IPS DF 6.9 (cell line): ENCODE data around the gene CLCA1.

Experiments
- DNase-seq: peaks from one replicate; pipeline ENCODE4 v3.0.0-alpha.2; 2013; ENCODE audit warnings: low read depth, low spot score
- H3K27ac ChIP-seq: one replicate; pipeline ENCODE4 v1.5.1; 2013; ENCODE audit warnings: low read length, control low read depth
- H3K27me3 ChIP-seq: 2 replicates; pipeline ENCODE4 v1.6.1; 2013; ENCODE audit warnings: mild to moderate bottlenecking, low read length; ENCODE audit not compliant: control insufficient read depth, insufficient read depth
- H3K36me3 ChIP-seq: 2 replicates; pipeline ENCODE4 v1.6.1; 2013; ENCODE audit warnings: low read length; ENCODE audit not compliant: control insufficient read depth, insufficient read depth
- H3K4me1 ChIP-seq: 2 replicates; pipeline ENCODE4 v1.6.1; 2013; ENCODE audit warnings: low read length; ENCODE audit not compliant: control insufficient read depth, insufficient read depth
- H3K4me3 ChIP-seq: 2 replicates; pipeline ENCODE4 v1.5.1; 2013; ENCODE audit warnings: mild to moderate bottlenecking, low read length
- H3K9me3 ChIP-seq: 2 replicates; pipeline ENCODE4 v1.6.1; 2013; ENCODE audit warnings: low read length, inconsistent platforms; ENCODE audit not compliant: control insufficient read depth, insufficient read depth
- WGBS: extraction: QIAGEN DNeasy Blood & Tissue Kit; methylation state at CpG from one replicate; pipeline ENCODE4 v1.1.7; 2013; ENCODE audit warnings: mixed read lengths, missing lambda C conversion rate; ENCODE audit not compliant: insufficient read length, insufficient coverage; 5-methylcytosine and 5-hydroxymethylcytosine counted together

The CLCA1 gene

GRCh38 chr1:86521522-86521891, 52.8 kb downstream of the CLCA1 start:
- WGBS: no CpG with 5 or more reads among the region's 2 CpGs
- Histone ChIP-seq H3K27me3 (no peaks in the 10 kb centered on the region), H3K27ac (no peak overlapping the region), H3K4me3 (no peak overlapping the region), H3K9me3 (peaks cover 2% of the 10 kb centered on the region; the same call in 1 of the 2 replicates), H3K36me3 (no peaks in the 10 kb centered on the region; the same call in 1 of the 2 replicates), H3K4me1 (no peaks in the 10 kb centered on the region; the same call in 1 of the 2 replicates)
- DNase-seq: no peak

GRCh38 chr1:86522240-86522639, 53.5 kb downstream of the CLCA1 start:
- Histone ChIP-seq H3K27ac (no peak overlapping the region), H3K36me3 (no peaks in the 10 kb centered on the region; the same call in 1 of the 2 replicates), H3K9me3 (peaks cover 2% of the 10 kb centered on the region; the same call in 1 of the 2 replicates), H3K4me1 (no peaks in the 10 kb centered on the region; the same call in 1 of the 2 replicates), H3K4me3 (no peak overlapping the region), H3K27me3 (no peaks in the 10 kb centered on the region)
- DNase-seq: no peak
- no CpG with 5 or more reads among the region's 3 CpGs for WGBS

- WGBS: no CpG with 5 or more reads among the region's 32 CpGs
Observed at GRCh38 chr1:86523670-86524354, 55.1 kb downstream of the CLCA1 start.

GRCh38 chr1:86527306-86527705, 58.6 kb downstream of the CLCA1 start:
- H3K27ac ChIP-seq: no peak overlapping the region
- no peaks in the 10 kb centered on the region for H3K4me1 ChIP-seq
- no CpG with 5 or more reads among the region's 4 CpGs for WGBS
- H3K4me3 ChIP-seq: no peak overlapping the region
- H3K27me3 ChIP-seq: no peaks in the 10 kb centered on the region
- peaks cover 2% of the 10 kb centered on the region; the same call in 1 of the 2 replicates for H3K9me3 ChIP-seq
- H3K36me3 ChIP-seq: no peaks in the 10 kb centered on the region; the same call in 1 of the 2 replicates
- DNase-seq: no peak

More at GRCh38 chr1:86523670-86524354, 55.1 kb downstream of the CLCA1 start:
- no peak for DNase-seq
- Histone ChIP-seq H3K36me3 (no peaks in the 10 kb centered on the region; the same call in 1 of the 2 replicates), H3K27me3 (no peaks in the 10 kb centered on the region), H3K9me3 (peaks cover 2% of the 10 kb centered on the region; the same call in 1 of the 2 replicates), H3K27ac (no peak overlapping the region), H3K4me1 (no peaks in the 10 kb centered on the region), H3K4me3 (no peak overlapping the region)

- H3K36me3 ChIP-seq: no peaks in the 10 kb centered on the region
- no peaks in the 10 kb centered on the region for H3K9me3 ChIP-seq
- no peak for DNase-seq
- no peak overlapping the region for H3K27ac ChIP-seq
- H3K4me1 ChIP-seq: no peaks in the 10 kb centered on the region
- WGBS: no CpG with 5 or more reads among the region's 3 CpGs
- no peaks in the 10 kb centered on the region for H3K27me3 ChIP-seq
- H3K4me3 ChIP-seq: no peak overlapping the region
Observed at GRCh38 chr1:86530211-86530845, 61.6 kb downstream of the CLCA1 start.

- no CpG with 5 or more reads among the region's 4 CpGs for WGBS
- no peaks in the 10 kb centered on the region for H3K27me3 ChIP-seq
- H3K9me3 ChIP-seq: no peaks in the 10 kb centered on the region
- H3K4me1 ChIP-seq: no peaks in the 10 kb centered on the region
- DNase-seq: no peak
- no peak overlapping the region for H3K27ac ChIP-seq
- H3K4me3 ChIP-seq: no peak overlapping the region
- no peaks in the 10 kb centered on the region for H3K36me3 ChIP-seq
Observed at GRCh38 chr1:86537928-86538695, 69.4 kb downstream of the CLCA1 start.

GRCh38 chr1:86538775-86539174, 70.0 kb downstream of the CLCA1 start:
- no peaks in the 10 kb centered on the region; the same call in 1 of the 2 replicates for H3K4me1 ChIP-seq

GRCh38 chr1:86541859-86542258, 73.1 kb downstream of the CLCA1 start:
- H3K27me3 ChIP-seq: no peaks in the 10 kb centered on the region
- no peaks in the 10 kb centered on the region for H3K36me3 ChIP-seq
- no peaks in the 10 kb centered on the region; the same call in 1 of the 2 replicates for H3K4me1 ChIP-seq
- H3K27ac ChIP-seq: no peak overlapping the region
- H3K4me3 ChIP-seq: no peak overlapping the region
- H3K9me3 ChIP-seq: no peaks in the 10 kb centered on the region
- no CpG with 5 or more reads among the region's 2 CpGs for WGBS
- no peak for DNase-seq

More at GRCh38 chr1:86538775-86539174, 70.0 kb downstream of the CLCA1 start:
- DNase-seq: no peak
- no CpG with 5 or more reads among the region's 5 CpGs for WGBS
- no peak overlapping the region for H3K27ac ChIP-seq
- no peak overlapping the region for H3K4me3 ChIP-seq
- no peaks in the 10 kb centered on the region for H3K9me3 ChIP-seq
- no peaks in the 10 kb centered on the region for H3K27me3 ChIP-seq
- no peaks in the 10 kb centered on the region for H3K36me3 ChIP-seq

- Histone ChIP-seq H3K9me3 (no peaks in the 10 kb centered on the region), H3K36me3 (no peaks in the 10 kb centered on the region), H3K27ac (no peak overlapping the region), H3K4me3 (no peak overlapping the region), H3K4me1 (no peaks in the 10 kb centered on the region; the same call in 1 of the 2 replicates), H3K27me3 (no peaks in the 10 kb centered on the region)
- DNase-seq: no peak
Observed at GRCh38 chr1:86542631-86543030, 73.9 kb downstream of the CLCA1 start.

- Histone ChIP-seq H3K4me3 (no peak within 1 kb of the TSS), H3K4me1 (no peaks in the 10 kb centered on the region; the same call in 1 of the 2 replicates), H3K36me3 (no peaks in the 10 kb centered on the region), H3K9me3 (no peaks in the 10 kb centered on the region), H3K27me3 (no peaks in the 10 kb centered on the region), H3K27ac (no peak within 1 kb of the TSS)
- no peak for DNase-seq
- WGBS: no CpG with 5 or more reads among the region's 2 CpGs
Observed at GRCh38 chr1:86546787-86547221, 78.1 kb downstream of the CLCA1 start, which contains the start of gene CLCA4. Gene CLCA4, plus strand, starts transcription at chr1:86547078. Its CDS starts 42 bp downstream, at chr1:86547120.
